ENCODE measurements around the gene BTG4.
A peak's percentile ranks its signal among the peaks of the same experiment; 100 is the strongest.

Gene BTG4

DNA sequence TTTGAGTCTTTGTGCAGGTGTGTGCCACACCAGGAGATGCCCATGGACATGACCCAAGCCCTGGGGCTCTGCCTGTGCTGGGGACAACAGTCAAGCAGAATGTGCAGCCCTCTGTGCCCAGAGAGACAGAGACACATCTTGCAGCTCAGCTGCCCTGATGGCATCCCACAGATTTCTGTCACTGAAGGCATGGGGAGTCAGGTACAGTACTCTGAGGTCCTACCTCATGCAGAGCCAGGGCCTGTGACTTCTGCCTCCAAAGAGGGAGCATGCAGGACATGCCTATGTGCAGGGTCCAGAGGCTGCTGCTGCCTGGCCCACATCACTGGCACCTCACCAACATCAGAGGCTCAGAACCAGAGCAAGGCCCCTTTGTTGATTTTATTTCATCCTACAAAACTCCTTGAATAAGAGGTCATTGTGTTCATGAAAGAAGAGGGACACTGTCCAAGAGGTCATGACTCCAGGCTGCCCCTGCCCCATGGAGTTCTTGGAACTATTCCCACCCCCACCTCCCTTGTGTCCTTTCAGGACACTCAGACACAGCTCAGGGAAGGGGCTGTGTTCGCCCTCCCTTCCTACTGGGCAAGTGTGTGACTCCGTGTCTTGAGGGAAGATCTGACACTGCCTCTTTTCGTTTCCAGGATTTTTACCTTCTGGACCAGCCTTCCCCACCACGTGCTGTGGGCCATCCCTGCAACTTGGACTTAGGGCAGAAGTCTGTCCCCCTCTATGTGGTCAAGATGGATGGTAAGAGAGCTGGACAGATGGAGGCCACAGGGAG, 62.3 kb downstream of the BTG4 start:
- TF ChIP-seq GATA1 (IDR thresholded peaks at IDR 0.05; ENCODE audit: low read depth, low read length): no peak
- TF ChIP-seq POLR2A (IDR thresholded peaks at IDR 0.05; ENCODE audit: low read length): no peak
- DNase-seq: no peak

DNA sequence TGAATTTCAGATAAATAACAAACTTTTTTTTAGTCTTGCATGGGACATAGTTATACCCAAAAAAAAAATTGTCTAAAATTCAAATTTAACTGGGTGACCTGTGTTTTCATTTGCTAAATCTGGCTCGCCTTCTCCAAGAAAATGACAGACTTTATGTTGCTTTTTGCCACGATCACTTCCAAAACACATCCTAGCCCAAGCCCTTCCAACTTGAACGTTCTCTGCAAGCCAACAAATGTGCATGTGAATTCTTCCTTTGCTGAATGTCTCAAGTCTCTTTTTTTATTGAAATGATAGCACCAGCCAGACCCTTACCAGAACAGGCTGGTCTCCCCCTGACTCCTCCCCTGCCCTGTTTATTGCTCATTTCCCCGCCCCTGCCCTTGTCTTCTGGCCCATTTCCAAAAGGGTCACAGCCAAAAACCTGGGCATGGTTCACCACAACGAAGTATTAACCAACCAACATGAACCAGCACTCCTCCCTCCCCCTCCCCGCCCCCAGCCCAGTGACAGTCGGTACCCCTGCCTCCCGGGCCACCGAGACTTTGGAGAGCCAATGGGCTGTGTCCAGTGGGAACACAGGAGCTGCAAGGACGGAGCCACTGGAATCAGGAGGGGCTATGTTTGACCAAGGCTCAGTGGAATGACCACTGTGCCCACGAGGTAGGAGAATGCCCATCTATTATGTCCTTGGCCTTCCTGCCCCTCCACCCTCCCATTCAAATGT, 63.2 kb downstream of the BTG4 start:
- TF ChIP-seq GATA1 (IDR thresholded peaks at IDR 0.05; ENCODE audit: low read depth, low read length) (no peak), POLR2A (IDR thresholded peaks at IDR 0.05; ENCODE audit: low read length) (no peak)
- DNase-seq: no peak

DNA sequence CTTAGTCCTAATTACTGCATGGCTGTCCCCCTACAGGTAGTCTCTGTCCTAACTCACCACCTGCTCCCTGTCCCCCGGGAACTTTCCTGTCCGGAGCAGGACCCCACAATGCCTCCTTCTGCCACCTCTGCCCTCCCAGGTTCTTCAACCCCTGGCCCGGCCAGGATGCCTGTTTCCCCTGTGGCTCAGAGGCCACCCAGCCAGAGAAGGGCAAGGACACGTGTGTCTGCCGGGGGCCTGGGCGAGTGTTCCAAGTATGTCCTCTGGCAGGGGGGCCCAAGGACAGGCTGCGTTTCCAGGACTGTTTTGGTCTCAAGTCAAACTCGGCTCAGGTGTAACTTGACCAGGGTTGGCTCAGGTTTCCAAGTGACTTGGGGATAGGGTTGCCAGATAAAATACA, 63.8 kb downstream of the BTG4 start:
- DNase-seq: no peak
- TF ChIP-seq GATA1 (IDR thresholded peaks at IDR 0.05; ENCODE audit: low read depth, low read length) (no peak), POLR2A (IDR thresholded peaks at IDR 0.05; ENCODE audit: low read length) (no peak)

DNA sequence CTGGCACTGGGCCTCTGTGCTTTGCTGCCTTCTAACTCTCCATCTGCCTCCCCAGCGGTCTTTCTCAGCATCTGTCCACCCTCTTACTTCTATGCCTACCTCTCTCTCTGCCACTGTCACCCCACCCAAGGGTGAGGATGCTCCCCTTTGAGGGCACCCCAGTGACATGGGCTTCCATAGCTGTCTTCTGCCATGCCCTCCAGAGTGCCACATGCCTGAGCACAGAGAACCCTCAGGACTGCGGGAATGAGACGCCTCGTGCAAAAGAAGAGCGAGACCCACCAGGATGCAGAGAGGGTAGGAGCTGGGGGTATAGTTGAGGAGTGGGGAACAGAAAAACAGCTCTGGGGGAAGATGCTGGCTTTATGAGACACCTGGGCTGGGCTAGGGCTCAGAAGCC, 64.3 kb downstream of the BTG4 start:
- TF ChIP-seq GATA1 (IDR thresholded peaks at IDR 0.05; ENCODE audit: low read depth, low read length) (no peak), POLR2A (IDR thresholded peaks at IDR 0.05; ENCODE audit: low read length) (no peak)
- no peak for DNase-seq

DNA sequence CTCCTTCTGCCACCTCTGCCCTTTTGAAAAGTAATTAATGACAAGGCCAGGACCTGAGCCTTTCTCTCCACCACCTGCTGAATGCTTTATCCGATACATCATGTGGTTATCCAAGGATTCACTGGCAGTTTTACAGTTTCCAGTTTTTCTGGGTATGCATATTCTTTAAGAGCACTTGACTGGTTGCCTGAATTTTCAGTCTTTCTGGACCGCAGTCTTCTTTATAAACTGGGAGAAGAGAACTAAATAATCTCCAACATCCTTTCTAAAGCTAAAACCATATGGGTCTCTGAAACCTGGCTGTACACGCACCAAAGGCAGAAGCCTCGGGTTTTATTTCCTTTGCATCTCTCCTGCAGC, 65.1 kb downstream of the BTG4 start:
- TF ChIP-seq POLR2A (IDR thresholded peaks at IDR 0.05; ENCODE audit: low read length): no peak
- no peak for TF ChIP-seq GATA1 (IDR thresholded peaks at IDR 0.05; ENCODE audit: low read depth, low read length)
- no peak for DNase-seq

DNA sequence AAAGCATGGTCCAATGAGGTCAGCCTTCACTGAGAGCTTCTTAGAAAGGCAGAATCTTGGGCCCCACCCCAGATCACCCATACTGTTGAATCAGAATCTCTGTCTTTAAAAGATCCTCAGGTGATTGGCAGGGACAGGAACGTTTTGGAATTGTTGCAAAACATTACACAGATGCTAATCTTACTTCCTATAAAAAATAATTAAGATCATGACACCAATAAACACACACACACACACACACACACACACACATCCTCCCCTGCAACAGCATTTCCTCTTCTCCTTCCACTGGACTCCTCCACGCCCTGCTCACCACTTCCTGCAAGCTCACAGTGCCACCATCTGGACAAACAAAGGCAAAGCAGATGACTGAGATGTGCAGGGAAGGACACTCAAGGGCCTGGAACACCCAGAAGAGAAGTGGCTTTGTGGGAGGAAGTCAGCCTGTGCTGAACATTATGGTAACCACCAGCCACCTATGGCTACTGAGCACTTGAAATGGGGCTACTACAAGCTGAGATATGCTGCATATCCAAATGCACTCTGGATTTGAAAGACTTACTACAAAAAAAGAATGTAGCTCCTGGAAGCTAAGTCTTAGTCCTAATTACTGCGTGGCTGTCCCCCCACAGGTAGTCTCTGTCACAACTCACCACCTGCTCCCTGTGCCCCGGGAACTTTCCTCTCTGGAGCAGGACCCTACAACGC, 65.6 kb downstream of the BTG4 start:
- peak; percentile 70 to 78 for DNase-seq
- TF ChIP-seq POLR2A (IDR thresholded peaks at IDR 0.05; ENCODE audit: low read length) (no peak), GATA1 (IDR thresholded peaks at IDR 0.05; ENCODE audit: low read depth, low read length) (no peak)

DNA sequence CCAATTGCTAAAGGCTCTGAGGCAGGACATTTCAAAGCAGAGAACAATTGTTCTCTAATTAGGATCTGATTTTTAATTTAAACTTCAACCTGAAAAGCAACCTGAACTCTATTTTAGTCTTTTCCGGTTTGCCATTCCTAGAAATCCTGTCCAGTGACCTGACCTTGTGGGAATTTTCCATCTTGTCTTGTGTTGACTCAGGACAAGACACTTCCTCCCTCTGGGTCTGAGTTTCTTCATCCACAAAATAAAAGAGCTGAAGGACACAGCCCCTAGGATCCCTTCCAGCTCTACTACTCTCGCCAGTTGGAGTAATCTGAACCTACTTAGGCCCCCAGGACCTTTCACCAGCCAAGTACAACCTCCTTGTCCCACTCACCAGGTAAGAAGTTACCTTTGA, 66.6 kb downstream of the BTG4 start:
- TF ChIP-seq POLR2A (IDR thresholded peaks at IDR 0.05; ENCODE audit: low read length) (no peak), GATA1 (IDR thresholded peaks at IDR 0.05; ENCODE audit: low read depth, low read length) (no peak)
- no peak for DNase-seq

All from erythroblast (primary cell).